ENCODE data around the gene INTS1.

Gene INTS1

DNA sequence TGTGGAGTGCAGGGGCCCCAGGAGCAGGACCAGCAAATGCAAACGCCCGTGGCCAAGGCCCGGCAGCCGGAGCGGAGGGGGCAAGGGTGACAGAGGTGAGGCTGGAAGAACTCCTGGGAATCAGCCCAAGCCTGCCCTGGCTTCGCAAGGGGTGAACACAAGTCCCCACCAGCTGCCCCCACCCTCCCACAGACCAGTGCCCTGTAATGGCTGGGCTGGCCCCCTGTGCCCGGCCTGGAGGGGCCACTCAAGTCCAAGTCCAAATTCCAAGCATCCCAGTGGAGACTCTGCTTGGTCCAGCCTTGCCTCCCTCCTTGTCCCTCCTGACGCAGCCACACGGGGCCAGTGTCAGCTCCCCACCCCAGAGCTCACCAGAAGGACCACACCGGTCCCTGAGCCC, 73.0 kb downstream of the INTS1 start:
- DNase-seq (ENCODE audit: low read depth): no peak

- DNase-seq (ENCODE audit: low read depth): no peak
These were observed 73.9 kb downstream of the INTS1 start for GRCh38 chr7:1430056-1430845.

- DNase-seq (ENCODE audit: low read depth): no peak
These were observed 75.2 kb downstream of the INTS1 start for GRCh38 chr7:1428941-1429501.

GRCh38 chr7:1427064-1427657, 77.0 kb downstream of the INTS1 start:
- DNase-seq (ENCODE audit: low read depth): no peak

DNA sequence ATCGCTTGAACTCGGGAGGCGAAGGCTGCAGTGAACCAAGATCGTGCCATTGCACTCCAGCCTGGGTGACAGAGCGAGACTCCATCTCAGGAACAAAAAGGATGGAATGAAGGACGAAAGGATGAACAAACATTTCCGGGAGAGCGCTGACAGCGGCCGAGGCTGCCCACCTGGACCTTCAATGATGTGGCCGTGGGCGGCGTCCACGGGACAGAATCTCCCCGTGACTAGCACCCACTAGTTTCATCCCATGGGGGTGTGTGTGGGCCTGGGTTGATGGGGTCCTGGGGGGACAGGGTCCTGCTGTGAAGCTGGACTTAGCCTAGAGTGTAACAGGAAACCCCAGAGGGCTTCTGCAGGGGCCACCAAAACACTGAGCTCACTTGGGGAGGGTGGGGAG, 77.7 kb downstream of the INTS1 start:
- DNase-seq (ENCODE audit: low read depth): no peak

- DNase-seq (ENCODE audit: low read depth): no peak
These were observed 78.7 kb downstream of the INTS1 start for GRCh38 chr7:1425292-1426136.

DNA sequence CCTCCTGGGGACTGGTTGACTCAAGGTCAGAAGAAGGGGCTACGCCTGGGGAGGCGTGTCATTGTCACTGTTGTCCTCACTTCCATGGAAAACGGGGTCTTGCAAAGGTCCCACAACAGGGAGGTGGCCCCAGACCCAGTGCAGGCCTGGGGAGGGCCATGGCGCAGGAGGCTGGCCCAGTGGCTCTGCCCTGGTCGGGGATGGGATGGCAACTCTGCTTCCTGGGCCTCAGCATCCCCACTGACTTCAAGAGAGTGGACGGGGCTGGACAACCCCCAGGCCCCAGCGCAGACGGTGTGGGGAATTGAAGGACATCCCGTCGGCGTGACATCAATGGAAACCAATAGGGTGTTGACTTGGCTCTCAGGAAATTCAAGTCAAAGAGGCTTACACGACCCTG, 80.1 kb downstream of the INTS1 start:
- no peak for DNase-seq (ENCODE audit: low read depth)

DNA sequence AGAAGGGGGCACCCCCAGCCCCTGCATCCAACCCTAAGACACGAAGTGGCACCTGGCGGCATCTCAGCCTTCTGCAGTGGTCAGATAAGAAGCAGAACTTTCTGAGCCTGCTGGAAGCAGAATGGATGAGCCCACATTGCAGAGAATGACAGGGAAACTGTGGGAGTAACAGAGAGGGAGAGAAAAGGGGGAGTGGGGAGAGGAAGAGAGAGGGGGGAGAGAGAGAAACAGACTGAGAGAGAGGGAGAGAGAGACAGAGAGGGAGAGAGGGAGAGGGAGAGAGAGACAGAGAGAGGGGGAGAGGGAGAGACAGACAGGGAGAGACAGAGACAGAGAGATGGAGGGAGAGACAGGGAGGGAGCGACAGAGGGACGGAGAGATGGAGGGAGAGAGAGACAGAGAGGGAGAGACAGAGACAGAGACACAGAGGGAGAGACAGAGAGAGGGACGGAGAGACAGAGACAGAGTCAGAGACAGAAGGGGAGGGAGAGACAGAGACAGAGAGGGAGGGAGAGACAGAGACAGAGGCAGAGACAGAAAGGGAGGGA, 80.9 kb downstream of the INTS1 start:
- no peak for DNase-seq (ENCODE audit: low read depth)

DNA sequence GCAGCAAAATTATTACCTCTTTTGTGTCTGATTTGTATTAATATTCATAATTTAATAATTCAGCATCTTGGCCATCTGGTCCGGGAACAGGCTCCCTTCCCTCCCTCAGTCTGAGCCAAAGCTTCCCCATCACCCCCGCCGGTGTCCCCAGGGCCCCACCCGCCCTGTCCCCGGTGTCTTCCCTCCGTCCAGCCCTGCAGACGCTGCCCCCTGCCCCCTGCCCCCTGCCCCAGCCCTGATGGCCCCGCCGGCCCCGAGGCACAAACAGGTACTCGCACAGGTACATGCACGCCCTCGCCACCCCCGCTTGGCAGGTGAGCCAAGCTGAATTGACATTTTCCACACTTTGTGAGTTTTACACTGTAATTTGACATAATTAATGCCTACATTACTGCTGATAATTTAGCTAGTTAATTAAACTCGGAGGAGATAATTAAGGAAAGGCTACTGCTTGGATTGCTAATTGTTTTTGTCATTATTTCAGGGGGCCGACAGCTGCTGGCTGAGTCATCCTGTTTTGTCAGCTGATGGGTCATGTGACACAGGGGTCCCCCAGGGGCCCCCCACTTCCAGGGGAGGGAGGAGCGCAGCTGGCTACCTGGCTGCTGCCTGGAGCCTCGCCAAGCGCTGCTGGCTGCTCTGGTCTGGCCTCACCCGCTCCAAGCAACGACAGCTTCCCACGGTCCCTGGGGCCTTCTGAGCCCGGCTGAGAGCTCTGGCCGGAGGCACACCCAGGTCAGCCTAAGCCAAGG, 81.5 kb downstream of the INTS1 start:
- no peak for DNase-seq (ENCODE audit: low read depth)

DNA sequence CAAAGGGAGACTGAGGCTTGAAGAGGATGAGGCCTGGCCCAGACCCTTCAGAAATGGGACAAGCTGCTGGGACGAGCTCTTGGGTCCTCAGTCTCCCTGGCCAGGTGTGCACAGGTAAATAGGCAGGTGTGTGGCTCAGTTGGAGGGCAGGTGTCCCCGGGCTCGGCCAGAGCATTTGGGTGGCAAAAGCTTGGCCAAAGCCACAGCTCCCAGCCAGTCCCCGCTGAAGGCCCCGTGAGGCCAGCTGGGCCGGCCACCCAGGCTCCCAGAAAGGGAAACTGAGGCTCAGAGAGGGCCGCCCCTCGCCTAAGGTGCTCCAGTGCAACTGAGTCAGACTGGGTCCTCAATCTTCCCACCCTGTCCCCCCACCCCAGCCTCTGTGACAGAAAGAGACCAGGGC, 82.2 kb downstream of the INTS1 start:
- DNase-seq (ENCODE audit: low read depth): no peak

GRCh38 chr7:1421020-1421790, 83.0 kb downstream of the INTS1 start:
- DNase-seq (ENCODE audit: low read depth): no peak
